NCI-H2227 (cell line): ENCODE measurements around the gene TMEM256.

Experiments used
- DNase-seq: peaks from one replicate; lab custom pipeline; 2025; ENCODE audit not compliant: unreplicated experiment; lab: John Stamatoyannopoulos, UW

The TMEM256 gene

GRCh38 chr17:7403977-7404736 lies at the start of gene TMEM256:
Gene TMEM256 (minus strand): TSS chr17:7404097. CDS start chr17:7404084, 13 bp downstream.
- DNase-seq, result peak; percentile 97

GRCh38 chr17:7448461-7448860 lies 44.6 kb upstream of the TMEM256 start:
- no peak for DNase-seq

- DNase-seq, result peak; percentile 64
Observed at GRCh38 chr17:7445619-7445968, 41.7 kb upstream of the TMEM256 start.

- peak; percentile 64 for DNase-seq
Observed at GRCh38 chr17:7444682-7445618, 41.1 kb upstream of the TMEM256 start, which contains the start of gene CHRNB1. Gene CHRNB1 (plus strand): TSS chr17:7445061. CDS start chr17:7445128, 67 bp downstream.

- no peak for DNase-seq
Observed at GRCh38 chr17:7443499-7444485, 39.9 kb upstream of the TMEM256 start.

GRCh38 chr17:7442142-7442541 lies 38.2 kb upstream of the TMEM256 start:
- no peak for DNase-seq

- no peak for DNase-seq
Observed at GRCh38 chr17:7441266-7441665, 37.4 kb upstream of the TMEM256 start.

GRCh38 chr17:7440834-7441195 lies 36.9 kb upstream of the TMEM256 start:
- DNase-seq, result peak; percentile 65

GRCh38 chr17:7440113-7440833 lies 36.4 kb upstream of the TMEM256 start:
- peak; percentile 70 for DNase-seq

GRCh38 chr17:7439462-7440112 lies 35.7 kb upstream of the TMEM256 start, which contains the start of gene FGF11:
Gene FGF11 (plus strand): TSS chr17:7439512. CDS start chr17:7439621, 109 bp downstream.
- DNase-seq, result no peak

GRCh38 chr17:7438656-7439460 lies 35.0 kb upstream of the TMEM256 start:
- no peak for DNase-seq

- peak; percentile 72 for DNase-seq
Observed at GRCh38 chr17:7437950-7438614, 34.2 kb upstream of the TMEM256 start.

GRCh38 chr17:7437369-7437863 lies 33.5 kb upstream of the TMEM256 start:
- DNase-seq, result peak; percentile 44

- peak; percentile 81 for DNase-seq
Observed at GRCh38 chr17:7436556-7437368, 32.9 kb upstream of the TMEM256 start.

GRCh38 chr17:7435676-7436555 lies 32.0 kb upstream of the TMEM256 start:
- DNase-seq, result no peak

GRCh38 chr17:7432296-7432695 lies 28.4 kb upstream of the TMEM256 start:
- no peak for DNase-seq
